HG03064 (cell line): ENCODE data around the gene PDCD7.
"Not testable (repeated sequence)": the region's sequence is repeated elsewhere in the genome, so short reads cannot be mapped to it uniquely, and the experiment has no call there.

Experiments
- ATAC-seq: cut with Tn5 transposase; IDR thresholded peaks from one replicate; pipeline ENCODE4 v1.9.1; 2021; ENCODE audit warnings: low read depth; ENCODE audit not compliant: unreplicated experiment

Gene PDCD7

DNA sequence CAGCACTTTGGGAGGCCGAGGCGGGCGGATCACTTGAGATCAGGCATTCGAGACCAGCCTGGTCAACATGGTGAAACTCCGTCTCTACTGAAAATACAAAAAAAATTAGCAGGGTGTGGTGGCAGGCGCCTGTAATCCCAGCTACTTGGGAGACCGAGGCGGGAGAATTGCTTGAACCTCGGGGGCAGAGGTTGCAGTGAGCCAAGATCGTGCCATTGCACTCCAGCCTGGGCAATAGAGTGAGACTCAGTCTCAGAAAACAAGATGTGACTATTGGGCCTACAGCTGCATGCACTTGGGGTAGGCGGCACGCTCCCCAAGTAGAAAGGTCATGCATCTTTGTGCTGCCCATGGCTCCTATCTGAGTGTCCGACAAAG lies 39.8 kb downstream of the PDCD7 start:
- not testable (repeated sequence) for ATAC-seq

DNA sequence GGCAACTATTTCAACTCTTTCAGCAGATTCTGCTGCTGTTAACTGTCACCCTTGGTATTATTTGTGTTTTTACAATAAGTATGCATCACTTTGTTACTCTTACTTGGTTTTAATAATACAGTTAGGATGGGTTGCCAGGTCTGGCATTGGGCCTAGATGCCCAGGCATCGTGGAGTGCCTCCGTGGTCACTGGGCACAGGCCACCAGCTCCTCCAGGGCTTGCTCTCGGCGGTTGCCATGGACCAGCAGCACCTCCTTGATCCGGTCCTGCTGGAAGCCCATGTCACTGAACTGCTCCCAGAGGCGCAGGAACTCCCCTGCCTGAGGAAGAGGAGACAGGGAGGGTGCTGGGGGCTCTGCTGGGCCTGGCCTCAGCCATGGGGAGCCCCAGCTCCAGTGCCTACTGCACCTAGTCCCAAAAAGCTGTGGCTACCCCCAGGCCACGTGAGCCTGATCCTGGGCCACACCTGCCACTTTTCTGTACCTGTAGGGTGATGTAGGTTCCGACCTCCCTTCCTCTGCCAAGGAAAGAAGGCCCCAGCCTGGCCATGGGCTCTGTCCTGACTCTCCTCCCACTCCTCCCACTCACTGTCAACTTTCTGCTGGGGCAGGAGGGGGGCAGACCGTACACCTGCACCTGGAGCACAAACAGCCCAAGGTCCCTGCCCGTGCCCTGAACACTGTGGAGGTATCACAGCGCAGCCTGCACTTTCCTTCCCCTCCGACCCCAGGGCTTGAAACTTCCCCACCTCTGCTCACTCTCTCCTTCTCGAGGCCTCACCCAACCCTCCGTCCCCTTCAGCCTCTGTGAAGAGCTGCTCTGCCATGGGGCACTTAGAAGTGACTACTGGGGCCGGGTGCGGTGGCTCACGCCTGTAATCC lies 40.5 kb downstream of the PDCD7 start:
- no peak for ATAC-seq

GRCh38 chr15:65091946-65092770 lies 41.5 kb downstream of the PDCD7 start:
- ATAC-seq: no peak

DNA sequence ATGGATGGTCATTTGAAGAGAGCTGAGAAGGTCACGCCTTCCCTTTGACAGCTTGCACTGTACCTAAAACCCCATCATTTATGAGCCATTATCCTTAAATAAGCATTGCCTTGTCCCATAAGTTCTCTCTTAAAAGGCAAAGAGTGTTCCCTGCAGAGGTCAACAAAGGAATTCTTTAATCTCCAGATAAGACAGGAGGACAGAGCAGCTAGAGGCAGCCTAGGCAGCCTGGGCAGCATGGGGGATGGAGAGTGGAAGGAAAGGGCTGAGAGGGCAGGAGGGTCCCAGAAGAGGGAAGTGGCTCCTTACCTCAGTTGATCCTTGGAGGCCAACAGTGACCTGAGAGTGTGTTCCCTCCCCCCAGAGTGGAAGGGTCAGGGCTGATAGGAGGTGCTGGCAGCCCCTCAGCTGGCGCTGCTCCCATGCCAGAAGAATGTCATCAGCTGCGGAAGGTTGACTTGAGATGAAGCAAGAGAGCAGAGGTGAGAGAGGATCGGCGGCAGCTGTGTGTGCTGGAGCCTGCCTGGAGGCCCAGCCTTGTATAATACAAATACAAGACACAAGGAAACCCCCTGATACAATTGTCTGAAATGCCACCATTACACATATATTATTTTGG lies 44.3 kb downstream of the PDCD7 start:
- ATAC-seq: no peak

GRCh38 chr15:65088643-65089021 lies 45.0 kb downstream of the PDCD7 start:
- ATAC-seq: no peak

GRCh38 chr15:65087873-65088642 lies 45.5 kb downstream of the PDCD7 start:
- no peak for ATAC-seq

DNA sequence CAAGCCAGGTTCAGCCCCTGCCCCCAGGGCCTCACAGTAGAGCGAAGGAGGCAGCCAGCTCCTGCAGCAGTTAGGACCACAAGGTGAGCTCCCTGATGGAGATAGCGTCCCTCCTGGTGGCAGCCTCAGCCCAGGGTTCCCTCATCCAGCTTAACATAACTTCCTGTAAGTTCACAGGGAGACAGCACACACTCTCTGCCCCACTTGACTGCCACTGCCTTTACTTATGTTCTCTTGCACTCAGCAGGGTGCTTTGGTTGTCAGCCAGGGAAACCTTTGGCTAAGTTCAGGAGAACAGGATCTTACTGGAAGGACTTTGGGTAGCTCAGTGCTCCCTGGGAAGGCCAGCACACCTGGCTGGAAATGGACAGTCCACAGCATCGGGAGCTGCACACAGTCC lies 46.2 kb downstream of the PDCD7 start:
- ATAC-seq: no peak

GRCh38 chr15:65086680-65087111 lies 46.9 kb downstream of the PDCD7 start:
- ATAC-seq: no peak

DNA sequence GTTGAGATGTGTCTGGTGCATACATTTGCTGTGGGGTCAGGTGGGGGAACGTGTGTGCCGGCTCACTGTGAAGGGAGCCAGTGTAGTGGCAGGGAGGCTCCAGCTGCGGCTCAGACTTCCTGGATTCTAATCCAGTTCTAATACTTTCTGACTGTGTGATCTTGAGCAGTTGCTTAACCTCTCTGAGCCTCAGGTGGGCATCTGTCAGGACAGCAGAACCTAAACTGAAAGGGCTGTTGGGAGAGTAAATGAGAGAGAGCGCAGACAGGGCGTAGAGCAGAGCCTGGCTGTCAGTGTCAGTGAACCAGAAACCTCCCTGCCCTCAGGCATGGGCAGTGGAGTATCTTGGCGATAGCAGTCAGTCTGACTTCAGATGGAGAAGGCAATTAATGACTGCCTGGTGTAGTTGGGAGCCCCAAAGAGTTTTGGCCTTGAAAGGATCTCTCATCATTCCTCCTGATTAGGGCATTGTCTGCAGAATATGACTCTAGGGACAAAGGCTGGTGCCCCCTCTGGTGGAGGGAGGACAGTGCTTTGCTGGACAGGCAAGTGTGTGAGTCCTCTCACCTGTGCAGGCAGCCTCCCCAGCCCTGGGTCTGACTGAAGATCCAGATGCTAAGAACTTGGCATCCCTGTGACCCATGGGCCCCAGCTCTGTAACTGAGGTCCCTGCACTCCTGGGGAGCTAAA lies 47.5 kb downstream of the PDCD7 start:
- no peak for ATAC-seq

GRCh38 chr15:65085207-65085753 lies 48.3 kb downstream of the PDCD7 start:
- no peak for ATAC-seq

DNA sequence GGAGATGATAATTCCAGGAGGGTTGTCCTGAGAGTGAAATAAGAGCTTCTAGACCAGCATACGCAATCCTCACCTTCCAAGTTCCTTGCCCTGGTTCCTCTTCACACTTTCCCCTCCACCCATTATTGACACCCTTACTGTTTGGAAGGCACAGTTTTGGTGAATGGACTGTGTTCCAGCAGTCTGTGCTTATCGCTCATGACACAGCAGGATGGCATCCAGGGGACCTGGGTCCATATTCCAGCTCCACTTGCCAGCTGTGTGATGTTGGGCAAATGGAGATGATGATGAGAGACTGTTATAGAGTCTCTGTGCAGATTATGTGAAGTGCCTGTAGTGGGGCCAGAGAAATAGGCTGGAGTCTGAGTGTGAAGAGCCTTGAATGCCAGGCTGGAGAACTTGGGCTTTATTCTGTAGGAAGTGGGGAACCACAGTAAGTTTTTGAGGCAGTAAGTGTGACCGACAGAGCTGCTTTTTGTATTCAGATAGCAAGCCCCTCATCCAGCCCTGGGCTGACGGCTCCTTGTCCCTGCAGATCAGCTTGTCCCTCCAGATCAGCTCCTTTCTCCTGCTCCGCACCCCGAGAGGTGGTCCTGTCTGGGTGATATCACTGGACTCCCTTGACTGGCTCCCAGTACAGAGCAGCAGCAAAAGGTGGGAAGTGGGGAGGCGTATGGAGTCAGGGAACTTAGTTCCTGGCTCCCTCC lies 49.0 kb downstream of the PDCD7 start:
- ATAC-seq: no peak

GRCh38 chr15:65083262-65083701 lies 50.3 kb downstream of the PDCD7 start:
- no peak for ATAC-seq

DNA sequence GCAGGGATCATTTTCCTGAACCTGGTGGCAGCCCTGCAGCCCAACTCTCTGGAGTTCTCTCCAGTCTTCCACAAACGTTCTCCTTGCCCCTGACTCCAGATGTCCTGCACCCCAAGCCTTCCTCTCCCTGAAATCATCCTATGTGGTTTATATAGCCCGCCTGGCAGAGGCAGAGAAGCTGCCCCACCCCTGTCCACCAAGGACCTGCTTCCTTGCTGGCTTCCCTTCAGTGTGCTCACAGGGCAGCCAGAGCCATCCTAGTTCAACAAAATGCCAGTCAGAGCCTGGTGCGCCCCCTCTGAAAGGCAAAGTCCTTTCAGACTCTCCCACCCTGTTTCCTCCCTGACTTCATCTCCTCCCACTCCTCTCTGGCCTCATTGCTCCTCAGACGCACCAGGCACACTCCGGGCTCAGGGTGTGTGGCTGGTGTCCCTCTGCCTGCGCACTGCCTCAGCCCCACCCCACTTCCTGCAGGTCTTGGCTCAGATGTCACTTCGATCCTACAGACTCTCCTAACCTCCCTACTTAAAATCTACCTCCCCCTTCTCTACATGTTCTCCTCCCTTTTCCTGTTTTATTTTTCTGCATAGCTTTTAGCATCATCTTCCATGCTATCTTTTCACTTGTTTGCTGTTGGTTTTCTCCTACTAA lies 51.2 kb downstream of the PDCD7 start:
- no peak for ATAC-seq

GRCh38 chr15:65081758-65082157 lies 51.9 kb downstream of the PDCD7 start:
- no peak for ATAC-seq

DNA sequence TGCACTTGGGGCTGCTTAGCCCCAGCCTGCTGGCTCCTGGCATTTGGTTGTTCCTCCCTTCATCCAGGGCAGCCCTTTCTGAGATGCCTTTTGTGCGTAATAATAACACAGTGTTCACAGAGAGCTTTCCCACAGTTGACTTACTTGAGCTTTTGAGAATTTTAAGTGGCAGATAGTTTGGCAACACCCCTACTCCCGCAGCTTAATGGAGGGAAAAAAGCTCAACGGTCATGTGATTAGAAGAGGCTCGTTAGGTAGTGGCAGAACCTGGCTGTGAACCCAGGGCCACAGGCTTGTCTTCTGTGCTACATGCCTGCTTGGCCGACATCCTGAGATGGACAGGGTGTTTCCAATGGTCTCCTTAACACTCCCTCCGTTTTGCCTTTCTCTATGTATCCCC lies 52.3 kb downstream of the PDCD7 start:
- no peak for ATAC-seq

- no peak for ATAC-seq
Measured at GRCh38 chr15:65079580-65079979, 54.0 kb downstream of the PDCD7 start.

- no peak for ATAC-seq
Measured at GRCh38 chr15:65077981-65078352, 55.6 kb downstream of the PDCD7 start.

- ATAC-seq: no peak
Measured at GRCh38 chr15:65077291-65077980, 56.2 kb downstream of the PDCD7 start.
